WI38 (cell line): ENCODE measurements around the gene LTA4H.

ENCODE experiments used
- H3K4me3 ChIP-seq: 2 replicates; pipeline ENCODE4 v1.5.1; 2011; ENCODE audit warnings: low read depth, mild to moderate bottlenecking, control low read depth, low read length
- CTCF ChIP-seq: IDR thresholded peaks from 2 replicates; pipeline ENCODE4 v1.5.1; 2012; ENCODE audit warnings: low read depth, mild to moderate bottlenecking, control low read depth, low read length

Gene LTA4H

DNA sequence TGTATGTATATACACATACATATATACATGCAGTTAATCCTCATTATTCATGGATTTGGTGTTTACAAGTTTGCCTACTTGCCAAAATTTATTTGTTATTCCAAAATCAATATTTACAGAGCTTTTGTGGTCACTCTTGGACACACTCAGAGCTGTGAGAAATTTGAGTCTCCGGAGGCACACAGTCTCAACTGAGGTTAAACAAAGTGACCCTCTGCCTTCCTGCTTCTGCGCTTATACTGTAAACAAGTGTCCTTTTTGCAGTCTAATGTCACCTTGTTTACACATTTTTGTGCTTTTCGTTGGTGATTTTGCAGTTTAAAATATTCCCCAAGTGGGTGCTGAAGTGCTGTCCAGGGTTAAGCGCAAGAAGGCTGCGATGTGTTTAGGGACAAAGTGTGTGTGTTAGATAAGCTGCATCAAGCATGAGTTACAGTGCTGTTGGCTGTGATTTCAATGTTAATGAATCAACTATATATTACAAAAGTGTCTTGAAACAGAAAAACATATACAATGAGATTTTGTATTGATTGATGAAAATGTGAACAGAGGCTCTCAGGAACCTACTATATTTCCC, 13.1 kb upstream of the LTA4H start:
- no peak for TF ChIP-seq CTCF
- H3K4me3 ChIP-seq = no peak overlapping the region

- no peak overlapping the region for H3K4me3 ChIP-seq
- no peak for TF ChIP-seq CTCF
Measured at GRCh38 chr12:96047229-96048211, 12.1 kb upstream of the LTA4H start.

GRCh38 chr12:96046543-96047228, 11.3 kb upstream of the LTA4H start:
- TF ChIP-seq CTCF = no peak
- H3K4me3 ChIP-seq = no peak overlapping the region

GRCh38 chr12:96045566-96045965, 10.2 kb upstream of the LTA4H start:
- no peak overlapping the region for H3K4me3 ChIP-seq
- no peak for TF ChIP-seq CTCF

- no peak overlapping the region for H3K4me3 ChIP-seq
- TF ChIP-seq CTCF = no peak
Measured at GRCh38 chr12:96044943-96045290, 9.5 kb upstream of the LTA4H start.

- TF ChIP-seq CTCF = no peak
- H3K4me3 ChIP-seq = no peak overlapping the region
Measured at GRCh38 chr12:96044017-96044942, 8.9 kb upstream of the LTA4H start.
